T-helper 1 cell treated with Interleukin-12 subunit alpha and Interleukin-12 subunit beta and Interleukin-4 antibody, amounts not matched to agents 30 ng/mL and 1 ng/mL, for 36 hours (primary cell): ENCODE measurements around the gene HRH4. TPM values are rescaled to one million over a fixed set of nuclear protein-coding genes. Genes with fewer than 3 reads are reported as not detected.

Experiments
- intact Hi-C: fragments of 100-400 bp; cut with micrococcal nuclease; formaldehyde crosslinking; loops from one replicate; pipeline ENCODE4 v1.15.1; 2024
- total RNA-seq: library from RNA; stranded (reverse); gene quantifications from 2 replicates; pipeline ENCODE4 v1.2.3, GENCODE V29; 2022

The HRH4 gene
- total RNA-seq, 1 donor from 2014 or later, result 0.17 TPM

DNA sequence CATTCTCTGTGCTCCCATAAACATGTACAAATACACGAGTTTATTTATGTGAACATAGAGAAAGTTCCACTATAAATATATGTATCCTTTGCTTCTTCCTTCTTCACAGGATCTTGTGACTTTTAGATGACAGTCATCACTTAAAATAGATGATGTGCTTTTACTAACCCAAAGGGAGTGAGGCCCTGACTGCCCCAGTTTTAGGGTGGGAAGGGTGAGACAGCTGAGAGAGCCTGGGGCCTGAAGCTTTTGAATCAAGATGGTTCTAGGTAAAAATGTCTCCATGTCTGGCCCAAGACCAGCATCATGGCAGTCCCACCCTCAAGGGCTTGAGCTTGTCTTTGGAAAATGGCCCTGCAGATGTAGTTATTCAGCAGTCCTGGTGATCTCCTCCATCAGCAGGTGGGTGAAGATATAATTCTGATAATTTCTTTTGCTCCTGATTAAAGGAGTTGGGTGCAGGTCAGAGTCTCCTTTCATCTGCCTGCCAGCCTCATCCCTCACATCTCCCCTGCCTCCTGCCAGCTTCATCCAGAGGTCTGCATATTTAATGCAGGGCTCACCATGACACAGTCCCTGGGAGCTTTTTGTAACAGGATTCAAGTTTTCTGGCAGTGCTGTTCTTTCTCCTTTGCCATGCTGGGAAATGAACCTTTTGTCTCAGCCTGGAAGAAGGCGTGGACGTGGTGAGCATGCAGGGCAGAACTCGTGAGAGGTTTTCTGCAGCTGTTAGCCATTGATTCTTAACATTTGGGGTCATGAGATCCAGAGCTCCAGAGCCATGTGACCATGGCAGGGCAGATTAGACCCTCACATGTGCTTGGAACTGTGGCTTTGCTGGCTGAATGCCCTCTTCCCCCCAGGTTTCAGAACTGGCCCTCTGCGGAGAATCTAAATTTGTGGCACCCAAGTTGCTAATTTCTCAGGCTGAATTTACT, 2.7 kb downstream of the HRH4 start:
- intact Hi-C loops, result no loop called here

DNA sequence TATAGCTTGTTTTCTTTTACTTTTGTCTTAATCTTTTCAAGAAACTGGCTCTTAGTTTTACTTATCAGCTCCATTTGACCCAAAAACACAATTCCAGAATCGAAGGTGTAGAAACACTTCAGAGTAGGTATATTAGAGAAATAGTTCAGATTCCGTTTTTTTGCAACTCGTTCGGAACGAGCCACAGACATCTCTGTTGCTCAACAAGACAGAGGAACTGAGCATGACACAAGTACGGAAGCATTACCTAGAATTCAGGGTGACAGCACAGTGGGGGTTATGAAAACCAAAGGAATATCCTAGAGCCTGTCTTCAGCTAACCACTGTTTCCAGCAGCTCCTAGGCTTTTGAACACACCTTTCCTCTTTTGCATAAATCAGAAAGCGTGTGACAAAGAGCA, 5.0 kb downstream of the HRH4 start:
- intact Hi-C loops, result no loop called here

DNA sequence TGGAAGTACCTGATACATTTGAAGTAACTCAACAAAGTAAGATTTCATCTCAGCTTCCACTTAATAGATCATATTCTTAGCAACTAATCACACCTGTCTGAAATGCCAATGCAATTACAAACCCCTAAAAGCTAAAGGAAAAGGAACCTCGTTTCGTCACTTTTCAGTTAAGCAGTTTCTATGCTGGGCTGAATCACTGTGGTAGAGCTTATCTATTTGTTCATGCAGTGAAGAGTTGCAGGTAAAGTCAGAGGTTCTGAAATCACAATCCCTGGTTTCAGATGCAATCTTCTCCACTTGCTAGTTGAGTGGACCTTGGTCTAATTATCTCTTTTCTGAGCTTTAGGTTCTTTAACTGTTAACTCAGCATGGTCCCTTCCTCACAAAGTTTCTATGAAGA, 6.3 kb downstream of the HRH4 start:
- intact Hi-C loops, result no loop called here

DNA sequence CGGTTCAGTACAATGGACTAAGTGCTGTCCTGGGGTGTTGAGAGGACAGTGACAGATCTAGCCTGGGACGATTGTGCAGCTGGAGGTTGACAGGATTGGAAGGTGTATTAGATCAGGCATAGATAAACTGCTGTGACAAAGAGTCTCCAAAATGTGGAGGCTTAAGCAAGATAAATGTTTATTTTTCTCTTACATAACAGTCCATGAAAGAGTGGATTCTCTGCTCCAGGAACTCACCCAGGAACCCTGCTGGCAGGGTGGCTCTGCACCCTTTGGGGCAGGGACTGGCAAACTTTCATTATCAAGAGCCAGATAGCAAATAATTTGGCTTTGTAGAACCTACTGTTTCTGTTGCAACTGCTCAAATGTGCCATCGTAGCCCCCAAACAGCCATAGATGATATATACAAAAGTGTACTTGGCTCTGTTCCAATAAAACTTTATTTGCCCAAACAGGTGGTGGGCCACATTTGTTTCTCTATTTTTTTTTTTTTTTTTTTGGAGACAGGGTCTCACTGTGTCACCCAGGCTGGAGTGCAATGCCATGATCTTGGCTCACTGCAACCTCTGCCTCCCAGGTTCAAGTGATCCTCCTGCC, 9.7 kb downstream of the HRH4 start:
- intact Hi-C loops, result no loop called here

- intact Hi-C loops, result no loop called here
Observed at GRCh38 chr18:24470805-24471204, 10.4 kb downstream of the HRH4 start.

- intact Hi-C loops, result no loop called here
Observed at GRCh38 chr18:24472591-24472990, 12.2 kb downstream of the HRH4 start.

DNA sequence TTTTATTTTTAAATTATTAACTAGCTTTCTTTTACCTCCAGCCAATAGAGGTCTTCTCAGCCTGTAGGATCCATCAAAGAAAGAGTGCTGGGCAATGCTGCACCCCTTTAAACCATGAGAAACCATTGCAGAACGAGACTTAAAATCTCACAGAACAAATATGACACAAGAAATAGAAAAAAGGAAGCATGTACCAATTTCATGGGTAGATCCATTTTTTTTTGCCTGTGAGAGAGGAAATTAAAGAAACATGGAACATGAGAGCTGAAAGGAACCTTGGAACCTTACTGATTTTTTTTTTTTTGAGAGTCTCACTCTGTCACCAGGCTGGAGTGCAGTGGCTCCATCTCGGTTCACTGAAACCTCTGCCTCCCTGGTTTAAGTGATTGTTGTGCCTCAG, 14.0 kb downstream of the HRH4 start:
- intact Hi-C loops, result no loop called here

- intact Hi-C loops, result no loop called here
Observed at GRCh38 chr18:24475926-24476589, 15.6 kb downstream of the HRH4 start.

- intact Hi-C loops, result no loop called here
Observed at GRCh38 chr18:24479371-24479770, 18.9 kb downstream of the HRH4 start.

DNA sequence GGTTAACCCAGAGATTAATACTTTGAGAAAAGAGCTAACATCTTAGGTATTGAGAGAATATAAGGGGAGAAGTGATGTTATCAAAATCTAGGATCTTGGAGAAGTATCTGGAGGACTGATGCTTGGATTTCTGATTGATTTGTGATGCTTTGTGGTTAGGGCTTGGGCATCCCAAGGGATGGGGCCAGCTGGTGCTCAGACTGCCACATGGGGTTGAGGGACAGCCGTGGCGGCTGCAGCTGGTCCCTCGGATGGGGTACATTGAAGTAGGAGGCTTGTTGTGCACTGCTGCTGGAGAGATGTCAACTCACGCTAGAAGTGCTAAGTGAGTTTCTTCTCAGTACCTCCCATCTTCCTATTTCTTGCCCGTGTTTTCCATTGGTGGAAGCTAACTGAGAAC, 22.4 kb downstream of the HRH4 start:
- intact Hi-C loops, result no loop called here

GRCh38 chr18:24485681-24486080, 25.2 kb downstream of the HRH4 start:
- intact Hi-C loops, result no loop called here

DNA sequence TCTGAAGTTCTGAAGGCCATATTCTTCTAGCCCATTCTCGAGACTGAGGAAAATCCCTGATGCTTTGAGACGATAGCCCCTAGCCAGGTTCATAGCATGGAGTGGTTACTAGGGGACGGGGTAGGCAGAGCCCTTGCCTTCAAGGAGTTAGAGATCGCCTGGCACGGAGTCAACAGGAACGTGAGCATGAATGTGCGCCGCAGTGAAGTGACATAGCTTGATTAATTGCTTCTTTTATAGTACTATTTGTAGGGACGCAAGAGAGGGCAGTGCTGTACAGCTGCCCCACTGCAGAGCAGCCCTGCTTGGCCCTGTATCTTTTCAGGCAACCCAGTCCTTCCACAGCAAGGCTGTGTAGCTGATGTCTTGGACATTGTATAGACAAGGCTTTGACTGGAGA, 26.2 kb downstream of the HRH4 start:
- intact Hi-C loops, result loop anchor here (1.0 kb wide), 1 partner anchor 240 kb away; no protein-coding TSS in a partner anchor

DNA sequence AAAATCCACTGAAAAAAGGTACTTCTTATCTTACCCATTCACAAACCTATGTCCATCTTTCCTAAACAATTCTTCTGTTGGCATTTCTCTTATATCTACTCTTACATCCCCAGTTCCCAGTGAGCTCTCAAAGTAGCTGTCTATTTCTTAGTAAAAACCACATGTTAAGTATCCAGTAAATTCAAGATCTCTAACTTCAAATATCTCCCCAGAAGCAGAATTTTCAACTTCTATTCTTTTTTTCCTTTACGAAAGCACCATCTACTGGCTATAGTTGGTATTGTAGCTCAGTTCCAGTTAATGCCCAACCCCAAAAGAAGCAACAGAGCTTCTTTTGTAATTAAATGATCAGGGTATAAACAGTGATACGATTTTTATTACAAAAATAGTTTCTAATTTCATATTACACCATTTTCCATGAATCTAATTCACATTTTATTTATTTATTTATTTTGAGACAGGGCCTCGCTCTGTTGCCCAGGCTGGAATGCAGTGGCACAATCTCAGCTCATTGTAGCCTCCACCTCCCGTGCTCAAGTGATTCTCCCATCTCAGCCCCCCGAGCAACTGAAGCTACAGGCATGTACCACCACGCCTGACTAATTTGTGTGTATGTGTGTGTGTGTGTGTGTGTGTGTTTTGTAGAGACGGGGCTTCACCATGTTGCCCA, 28.5 kb downstream of the HRH4 start:
- intact Hi-C loops, result loop anchor here (1.0 kb wide), 4 partner anchors 42 to 313 kb away; no protein-coding TSS in a partner anchor

- intact Hi-C loops, result no loop called here
Observed at GRCh38 chr18:24490539-24490938, 30.1 kb downstream of the HRH4 start.

DNA sequence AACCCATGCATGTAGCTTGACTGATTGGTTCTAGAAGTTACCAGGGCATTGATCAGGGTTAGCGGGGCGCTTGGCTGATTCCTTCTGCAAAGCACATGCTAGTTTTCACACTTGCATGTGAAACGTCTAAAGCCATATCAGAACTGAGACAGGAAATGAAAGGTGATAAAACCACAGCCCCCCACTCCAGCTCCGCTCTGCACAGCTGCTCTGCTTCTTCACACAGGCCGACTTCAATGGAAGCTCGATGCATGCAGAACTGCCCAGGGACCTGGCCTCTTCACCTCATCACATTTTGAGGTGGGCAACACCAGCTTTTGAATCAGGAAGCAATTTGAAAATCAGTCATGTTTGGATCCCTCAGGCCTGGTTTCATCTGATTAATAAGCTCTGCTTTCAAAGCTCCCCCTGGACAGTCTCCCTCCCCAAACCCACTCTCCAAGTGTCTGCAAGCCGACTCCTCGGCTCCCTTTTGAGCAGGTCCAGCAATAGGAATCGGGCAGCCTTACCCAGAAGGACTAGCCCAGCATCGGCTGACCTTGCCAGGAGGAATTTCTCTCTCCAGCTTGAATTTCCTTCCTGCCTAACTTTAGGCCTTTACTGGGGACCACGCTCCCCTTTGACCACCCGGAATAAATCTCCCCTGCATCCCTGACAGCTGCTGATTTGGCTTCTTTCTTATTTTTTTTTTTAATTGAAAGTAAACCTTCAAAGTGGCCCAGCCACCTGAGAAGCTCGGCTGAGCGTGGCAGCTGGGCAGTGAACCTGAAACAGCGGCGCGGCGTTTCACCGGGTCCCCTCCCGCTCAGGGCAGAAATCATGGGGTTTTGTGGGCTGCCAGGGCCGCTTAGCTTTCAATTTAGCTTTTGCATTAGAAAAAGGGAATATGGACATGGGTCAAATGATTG, 31.7 kb downstream of the HRH4 start:
- intact Hi-C loops, result no loop called here

- intact Hi-C loops, result no loop called here
Observed at GRCh38 chr18:24494586-24494985, 34.1 kb downstream of the HRH4 start.

GRCh38 chr18:24497031-24497754, 36.8 kb downstream of the HRH4 start:
- intact Hi-C loops, result no loop called here

DNA sequence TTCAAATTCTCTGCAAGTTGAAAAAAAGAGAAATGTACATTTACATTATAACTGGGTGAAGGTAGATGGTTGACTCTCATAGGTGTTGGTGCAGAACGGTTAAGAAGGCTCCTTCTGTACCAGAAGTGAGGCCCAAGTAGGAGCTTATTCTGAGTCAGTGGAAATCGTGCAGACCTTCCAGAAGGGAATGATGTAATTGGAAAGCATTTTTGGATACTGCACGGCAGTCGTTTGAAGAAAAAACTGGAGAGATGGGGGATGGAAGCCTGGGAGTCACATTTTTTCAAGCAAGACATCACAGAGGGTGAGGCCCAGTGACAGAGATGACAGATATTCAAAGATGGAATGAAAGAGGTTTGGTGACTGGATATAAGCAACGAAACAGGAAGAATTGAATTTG, 39.4 kb downstream of the HRH4 start:
- intact Hi-C loops, result no loop called here

- intact Hi-C loops, result no loop called here
Observed at GRCh38 chr18:24500217-24500616, 39.8 kb downstream of the HRH4 start.

- intact Hi-C loops, result no loop called here
Observed at GRCh38 chr18:24500766-24501165, 40.3 kb downstream of the HRH4 start.
